H9 (cell line): ENCODE measurements around the gene ANGPT4. TPM values are rescaled to one million over a fixed set of nuclear protein-coding genes. Genes with fewer than 3 reads are reported as not detected.

ENCODE experiments used
- DNase-seq: peaks from one replicate; pipeline ENCODE4 v3.0.0-alpha.2; 2017
- H2AFZ ChIP-seq: one replicate; pipeline ENCODE4 v1.6.1; 2013; ENCODE audit warnings: mild to moderate bottlenecking, low read length, control low read depth, moderate library complexity
- H2AK5ac ChIP-seq: 2 replicates; pipeline ENCODE4 v1.6.1; 2013; ENCODE audit warnings: low read length, control low read depth, mixed read lengths; ENCODE audit not compliant: insufficient read length
- H2BK120ac ChIP-seq: one replicate; pipeline ENCODE4 v1.6.1; 2013; ENCODE audit warnings: low read depth, mild to moderate bottlenecking, low read length, control low read depth, inconsistent platforms; ENCODE audit not compliant: poor library complexity, severe bottlenecking
- H2BK12ac ChIP-seq: 2 replicates; pipeline ENCODE4 v1.6.1; 2013; ENCODE audit warnings: low read length, control low read depth, mixed read lengths, low read depth; ENCODE audit not compliant: insufficient read length
- H2BK15ac ChIP-seq: 2 replicates; pipeline ENCODE4 v1.6.1; 2013; ENCODE audit warnings: low read depth, low read length, control low read depth
- H2BK20ac ChIP-seq: one replicate; pipeline ENCODE4 v1.6.1; 2013; ENCODE audit warnings: low read depth, mild to moderate bottlenecking, low read length, control low read depth, inconsistent platforms; ENCODE audit not compliant: poor library complexity, severe bottlenecking
- H2BK5ac ChIP-seq: 2 replicates; pipeline ENCODE4 v1.6.1; 2013; ENCODE audit warnings: low read length, control low read depth, mixed read lengths; ENCODE audit not compliant: insufficient read length
- H3K14ac ChIP-seq: 2 replicates; pipeline ENCODE4 v1.6.1; 2013; ENCODE audit warnings: low read length, control low read depth; ENCODE audit not compliant: insufficient read depth
- H3K18ac ChIP-seq: 2 replicates; pipeline ENCODE4 v1.6.1; 2013; ENCODE audit warnings: low read depth, mild to moderate bottlenecking, mixed read lengths, low read length, control low read depth; ENCODE audit not compliant: insufficient read length
- H3K23ac ChIP-seq: 2 replicates; pipeline ENCODE4 v1.6.1; 2013; ENCODE audit warnings: low read length, control low read depth, mixed read lengths, low read depth; ENCODE audit not compliant: insufficient read length
- H3K23me2 ChIP-seq: 2 replicates; pipeline ENCODE4 v1.6.1; 2013; ENCODE audit warnings: low read depth, mild to moderate bottlenecking, mixed read lengths, low read length, control low read depth; ENCODE audit not compliant: insufficient read length, poor library complexity, severe bottlenecking
- H3K27ac ChIP-seq: 2 replicates; pipeline ENCODE4 v1.5.1; 2013; ENCODE audit warnings: low read length, control low read depth, mixed read lengths, low read depth; ENCODE audit not compliant: insufficient read length
- H3K27me3 ChIP-seq: 2 replicates; pipeline ENCODE4 v1.6.1; 2013; ENCODE audit warnings: low read length, control low read depth, inconsistent platforms; ENCODE audit not compliant: insufficient read depth
- H3K4ac ChIP-seq: 2 replicates; pipeline ENCODE4 v1.6.1; 2013; ENCODE audit warnings: low read depth, mild to moderate bottlenecking, control low read depth, inconsistent platforms, low read length, moderate library complexity
- H3K4me1 ChIP-seq: 2 replicates; pipeline ENCODE4 v1.6.1; 2013; ENCODE audit warnings: low read length, control low read depth, inconsistent platforms; ENCODE audit not compliant: insufficient read depth
- H3K4me2 ChIP-seq: 2 replicates; pipeline ENCODE4 v1.6.1; 2013; ENCODE audit warnings: low read length, control low read depth, mixed read lengths; ENCODE audit not compliant: insufficient read length, insufficient read depth
- H3K56ac ChIP-seq: 2 replicates; pipeline ENCODE4 v1.6.1; 2013; ENCODE audit warnings: low read depth, mild to moderate bottlenecking, mixed read lengths, low read length, control low read depth; ENCODE audit not compliant: insufficient read length
- H3K79me1 ChIP-seq: 2 replicates; pipeline ENCODE4 v1.6.1; 2013; ENCODE audit warnings: low read depth, mild to moderate bottlenecking, moderate library complexity, low read length, control low read depth, inconsistent platforms; ENCODE audit not compliant: insufficient read depth, poor library complexity, severe bottlenecking
- H3K79me2 ChIP-seq: 2 replicates; pipeline ENCODE4 v1.6.1; 2013; ENCODE audit warnings: low read length, control low read depth, inconsistent platforms; ENCODE audit not compliant: insufficient read depth
- H3K9ac ChIP-seq: 2 replicates; pipeline ENCODE4 v1.6.1; 2013; ENCODE audit warnings: low read length, control low read depth, mixed read lengths; ENCODE audit not compliant: insufficient read length; ENCODE audit errors: extremely low read depth
- H3K9me3 ChIP-seq: one replicate; pipeline ENCODE4 v1.6.1; 2013; ENCODE audit warnings: low read depth, low read length, inconsistent platforms; ENCODE audit not compliant: control insufficient read depth
- H3T11ph ChIP-seq: one replicate; pipeline ENCODE4 v1.6.1; 2013; ENCODE audit warnings: mild to moderate bottlenecking, low read length, control low read depth, inconsistent platforms
- H4K20me1 ChIP-seq: one replicate; pipeline ENCODE4 v1.6.1; 2013; ENCODE audit not compliant: control insufficient read depth, insufficient read length, insufficient read depth
- H4K5ac ChIP-seq: 2 replicates; pipeline ENCODE4 v1.6.1; 2013; ENCODE audit warnings: low read depth, mild to moderate bottlenecking, mixed read lengths, low read length, control low read depth; ENCODE audit not compliant: insufficient read length
- H4K8ac ChIP-seq: replicated peaks from 2 replicates; pipeline ENCODE4 v1.6.1; 2013; ENCODE audit warnings: low read length, control low read depth, mixed read lengths, low read depth; ENCODE audit not compliant: insufficient read length
- H4K91ac ChIP-seq: 2 replicates; pipeline ENCODE4 v1.6.1; 2013; ENCODE audit warnings: low read depth, mild to moderate bottlenecking, moderate library complexity, mixed read lengths, low read length, control low read depth; ENCODE audit not compliant: insufficient read length
- H3K27ac Mint-ChIP-seq, 3 experiments: 2 replicates in 2 of 3; 3 replicates in 1 of 3; pipeline ENCODE4 v1.8.0; 2020 to 2021; ENCODE audit warnings: mixed read lengths in 3 of 3, mild to moderate bottlenecking in 1 of 3, moderate library complexity in 1 of 3
- H3K27me3 Mint-ChIP-seq: 2 replicates; pipeline ENCODE4 v1.8.0; 2021; ENCODE audit warnings: low read depth, mild to moderate bottlenecking, moderate library complexity, mixed read lengths
- H3K36me3 Mint-ChIP-seq, 3 experiments: 2 replicates in 2 of 3; 3 replicates in 1 of 3; pipeline ENCODE4 v1.8.0; 2020 to 2021; ENCODE audit warnings: low read depth in 3 of 3, mixed read lengths in 3 of 3; ENCODE audit not compliant: insufficient read depth in 1 of 3
- H3K4me1 Mint-ChIP-seq, 2 experiments: 2 replicates each; pipeline ENCODE4 v1.8.0; 2020; ENCODE audit warnings: mixed read lengths in 2 of 2
- H3K4me3 Mint-ChIP-seq, 2 experiments: 2 replicates in 1 of 2; 3 replicates in 1 of 2; pipeline ENCODE4 v1.8.0; 2020 to 2021; ENCODE audit warnings: mild to moderate bottlenecking in 2 of 2, mixed read lengths in 2 of 2, moderate library complexity in 1 of 2
- H3K9me3 Mint-ChIP-seq, 2 experiments: 2 replicates in 1 of 2; 3 replicates in 1 of 2; pipeline ENCODE4 v1.8.0; 2020; ENCODE audit warnings: mild to moderate bottlenecking in 2 of 2, mixed read lengths in 2 of 2, moderate library complexity in 1 of 2
- WGBS: extraction: QIAGEN DNeasy Blood & Tissue Kit; methylation state at CpG from one replicate; pipeline ENCODE4 v1.1.7; 2013; ENCODE audit warnings: missing lambda C conversion rate, low lambda C conversion rate, mixed read lengths; ENCODE audit not compliant: insufficient read length; ENCODE audit errors: extremely low coverage; 5-methylcytosine and 5-hydroxymethylcytosine counted together
- total RNA-seq: library from RNA; stranded (reverse); gene quantifications from 2 replicates; pipeline ENCODE4 v1.2.1, GENCODE V29; 2021
- TF ChIP-seq, protein P1 (sequence below): fragments of 200-600 bp; sonication (generic); conservative IDR thresholded peaks from 3 replicates; pipeline ENCODE4 v1.8.0; 2021; ENCODE audit warnings: antibody characterized with exemption, mild to moderate bottlenecking

The ANGPT4 gene
- total RNA-seq, 1 experiment from 2014 or later: 0.11 TPM

DNA sequence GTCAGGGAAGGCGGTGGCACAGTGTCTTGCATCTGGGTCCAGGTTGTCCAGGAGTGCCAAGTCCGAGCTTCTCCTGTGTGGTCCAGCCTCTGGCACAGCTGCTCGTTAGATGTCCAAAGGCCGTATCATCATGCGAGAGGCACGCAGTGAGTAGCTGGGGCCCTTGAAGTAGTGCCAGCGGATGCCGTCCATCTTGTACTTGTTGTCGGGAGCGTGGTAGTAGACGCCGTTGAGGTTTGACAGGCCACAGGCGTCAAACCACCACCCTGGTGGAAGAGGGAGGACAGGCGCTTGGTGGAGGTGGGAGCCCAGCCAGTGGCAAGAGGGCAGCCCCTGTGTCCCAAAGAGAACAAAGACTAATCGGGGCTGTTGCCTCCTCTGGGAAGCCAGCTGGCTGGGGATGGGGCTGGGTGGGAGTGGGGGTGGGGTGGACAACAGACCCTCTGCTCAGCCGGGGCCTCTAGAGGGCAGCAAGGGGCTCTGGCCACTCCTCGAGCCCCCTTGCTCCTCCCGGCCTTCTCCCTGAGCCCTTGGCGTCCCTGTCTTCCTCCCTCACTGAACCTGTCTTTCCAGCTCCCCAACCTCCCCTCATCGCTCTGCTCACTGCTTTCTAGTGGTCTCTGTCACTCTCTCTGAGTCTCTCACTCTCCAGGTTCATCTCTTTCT, 43.1 kb downstream of the ANGPT4 start:
- H2AFZ ChIP-seq: no peak overlapping the region
- no peak overlapping the region for H3K23ac ChIP-seq
- no peak overlapping the region for H3K4me3 Mint-ChIP-seq

More for the DNA sequence above, 43.1 kb downstream of the ANGPT4 start:
- TF ChIP-seq, protein P1, sequence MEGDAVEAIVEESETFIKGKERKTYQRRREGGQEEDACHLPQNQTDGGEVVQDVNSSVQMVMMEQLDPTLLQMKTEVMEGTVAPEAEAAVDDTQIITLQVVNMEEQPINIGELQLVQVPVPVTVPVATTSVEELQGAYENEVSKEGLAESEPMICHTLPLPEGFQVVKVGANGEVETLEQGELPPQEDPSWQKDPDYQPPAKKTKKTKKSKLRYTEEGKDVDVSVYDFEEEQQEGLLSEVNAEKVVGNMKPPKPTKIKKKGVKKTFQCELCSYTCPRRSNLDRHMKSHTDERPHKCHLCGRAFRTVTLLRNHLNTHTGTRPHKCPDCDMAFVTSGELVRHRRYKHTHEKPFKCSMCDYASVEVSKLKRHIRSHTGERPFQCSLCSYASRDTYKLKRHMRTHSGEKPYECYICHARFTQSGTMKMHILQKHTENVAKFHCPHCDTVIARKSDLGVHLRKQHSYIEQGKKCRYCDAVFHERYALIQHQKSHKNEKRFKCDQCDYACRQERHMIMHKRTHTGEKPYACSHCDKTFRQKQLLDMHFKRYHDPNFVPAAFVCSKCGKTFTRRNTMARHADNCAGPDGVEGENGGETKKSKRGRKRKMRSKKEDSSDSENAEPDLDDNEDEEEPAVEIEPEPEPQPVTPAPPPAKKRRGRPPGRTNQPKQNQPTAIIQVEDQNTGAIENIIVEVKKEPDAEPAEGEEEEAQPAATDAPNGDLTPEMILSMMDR: peak; percentile 70
- Histone ChIP-seq H3K14ac (no peak overlapping the region), H3K79me1 (no peaks in the 10 kb centered on the region), H2BK15ac (no peak overlapping the region), H3K23me2 (no peaks in the 10 kb centered on the region), H4K20me1 (no peaks in the 10 kb centered on the region), H3K4me2 (no peak overlapping the region), H2BK5ac (no peak overlapping the region), H4K5ac (no peak overlapping the region), H3K56ac (no peak overlapping the region), H3K9ac (no peak overlapping the region), H3K4me1 (no peaks in the 10 kb centered on the region), H2BK120ac (no peak overlapping the region), H3K18ac (no peak overlapping the region), H4K8ac (no peak overlapping the region), H2AK5ac (no peak overlapping the region), H3T11ph (no peak overlapping the region), H2BK20ac (no peak overlapping the region), H3K27me3 (no peaks in the 10 kb centered on the region), H3K79me2 (no peaks in the 10 kb centered on the region), H3K27ac (no peak overlapping the region), H2BK12ac (no peak overlapping the region), H3K9me3 (no peaks in the 10 kb centered on the region), H4K91ac (no peak overlapping the region), H3K4ac (no peak overlapping the region)
- H3K27me3 Mint-ChIP-seq: peaks cover 35% of the 10 kb centered on the region
- peaks cover 7 to 14% of the 10 kb centered on the region in 2 experiments for H3K4me1 Mint-ChIP-seq
- no peaks in the 10 kb centered on the region for H3K9me3 Mint-ChIP-seq
- no CpG with 5 or more reads among the region's 20 CpGs for WGBS
- H3K27ac Mint-ChIP-seq: no peak overlapping the region; a peak in 1 of 7 replicates
- H3K36me3 Mint-ChIP-seq: no peaks in the 10 kb centered on the region
- peak; percentile 80 for DNase-seq
